Common myeloid progenitor, CD34-positive (primary cell): Measurements from ENCODE around the gene PMIS2.

ENCODE experiments used
- CTCF ChIA-PET: fragments of 350-600 bp; sonication (Branson Sonifier 250); formaldehyde crosslinking; loops from one replicate; lab custom pipeline; 2021; ENCODE audit warnings: antibody characterized with exemption; lab: Charles Lee
- POLR2A ChIA-PET: fragments of 350-600 bp; sonication (Branson Sonifier 250); formaldehyde crosslinking; loops from one replicate; lab custom pipeline; 2021; ENCODE audit warnings: antibody characterized with exemption; lab: Charles Lee
- DNase-seq, 3 donors: peaks; one replicate each; pipeline versions ENCODE4 v3.0.0 to v3.0.0-alpha.2; 2013
- H3K27ac ChIP-seq, 2 experiments: 1 replicate in 1 of 2; 2 replicates in 1 of 2; pipeline ENCODE4 v1.7.0; 2013; ENCODE audit warnings: inconsistent platforms in 2 of 2, low read length in 2 of 2, mild to moderate bottlenecking in 2 of 2, low read depth in 1 of 2, moderate library complexity in 1 of 2; ENCODE audit not compliant: severe bottlenecking in 2 of 2, insufficient read depth in 1 of 2, poor library complexity in 1 of 2
- H3K27me3 ChIP-seq, 5 experiments: replicated peaks in 2 of 5; 1 replicate in 3 of 5; 2 replicates in 2 of 5; pipeline versions ENCODE4 v1.6.1 to v1.7.0; 2013; ENCODE audit warnings: low read length in 4 of 5, mild to moderate bottlenecking in 2 of 5, moderate library complexity in 2 of 5, inconsistent platforms in 1 of 5; ENCODE audit not compliant: insufficient read depth in 5 of 5, control insufficient read depth in 4 of 5
- H3K36me3 ChIP-seq, 4 experiments: 1 replicate in 2 of 4; 2 replicates in 2 of 4; pipeline versions ENCODE4 v1.6.1 to v1.7.0; 2013; ENCODE audit warnings: low read length in 3 of 4, control low read depth in 1 of 4, mild to moderate bottlenecking in 1 of 4; ENCODE audit not compliant: control insufficient read depth in 4 of 4, insufficient read depth in 4 of 4
- H3K4me1 ChIP-seq, 4 experiments: 1 replicate in 3 of 4; 2 replicates in 1 of 4; pipeline versions ENCODE4 v1.6.1 to v1.7.1; 2013; ENCODE audit warnings: low read length in 3 of 4, mild to moderate bottlenecking in 3 of 4, control low read depth in 1 of 4, inconsistent platforms in 1 of 4, moderate library complexity in 1 of 4; ENCODE audit not compliant: control insufficient read depth in 4 of 4, insufficient read depth in 4 of 4; ENCODE audit errors: control extremely low read depth in 1 of 4
- H3K4me3 ChIP-seq, 7 experiments: 1 replicate in 4 of 7; 2 replicates in 3 of 7; pipeline versions ENCODE4 v1.5.1 to v1.7.0; 2013; ENCODE audit warnings: mild to moderate bottlenecking in 7 of 7, low read length in 6 of 7, moderate library complexity in 6 of 7, inconsistent platforms in 2 of 7, low read depth in 2 of 7, control low read depth in 1 of 7; ENCODE audit not compliant: insufficient read depth in 4 of 7, control insufficient read depth in 1 of 7; ENCODE audit errors: extremely low read depth in 1 of 7
- H3K9me3 ChIP-seq, 5 experiments: 1 replicate in 4 of 5; 2 replicates in 1 of 5; pipeline versions ENCODE4 v1.6.1 to v1.7.1; 2013; ENCODE audit warnings: low read length in 4 of 5, mild to moderate bottlenecking in 2 of 5, inconsistent platforms in 1 of 5, low read depth in 1 of 5, moderate library complexity in 1 of 5; ENCODE audit not compliant: control insufficient read depth in 4 of 5, insufficient read depth in 2 of 5; ENCODE audit errors: control extremely low read depth in 1 of 5
- WGBS: methylation state at CpG from one replicate; pipeline ENCODE4 v1.1.5; 2013; ENCODE audit not compliant: insufficient coverage; 5-methylcytosine and 5-hydroxymethylcytosine counted together

PMIS2 gene

GRCh38 chr19:35613574-35613973 is 27.6 kb downstream of the PMIS2 start:
- peaks cover 0 to 2% (median 0%) of the 10 kb centered on the region in 5 experiments for H3K9me3 ChIP-seq
- POLR2A ChIA-PET = no interaction called here
- H3K4me3 ChIP-seq = peak overlapping the region in 4 of 7 experiments; percentile 86 to 97 (median 93)
- H3K27me3 ChIP-seq = no peaks in the 10 kb centered on the region
- DNase-seq = no peak
- peaks cover 2 to 25% (median 17%) of the 10 kb centered on the region in 4 experiments for H3K4me1 ChIP-seq
- H3K27ac ChIP-seq = peak overlapping the region in 1 of 2 experiments; percentile 83
- WGBS = no CpG with 5 or more reads among the region's 1 CpG
- CTCF ChIA-PET = interaction anchor here (1.3 kb wide), 1 partner anchor 65 kb away, joined by 5 read pairs; no protein-coding TSS in a partner anchor
- H3K36me3 ChIP-seq = peaks cover 0 to 30% (median 27%) of the 10 kb centered on the region in 4 experiments

- WGBS = 96% methylated on average over 17 of the region's 17 CpGs
- CTCF ChIA-PET = interaction anchor here (1.2 to 1.3 kb wide), 2 partner anchors 9 to 105 kb away, joined by 3 to 4 read pairs; no protein-coding TSS in a partner anchor
- H3K4me3 ChIP-seq = no peak overlapping the region
- no peak for DNase-seq
- no peak overlapping the region for H3K27ac ChIP-seq
- H3K9me3 ChIP-seq = no peaks in the 10 kb centered on the region
- peaks cover 2 to 18% (median 10%) of the 10 kb centered on the region in 4 experiments for H3K4me1 ChIP-seq
- POLR2A ChIA-PET = no interaction called here
- H3K27me3 ChIP-seq = no peaks in the 10 kb centered on the region
- peaks cover 0 to 36% (median 29%) of the 10 kb centered on the region in 4 experiments for H3K36me3 ChIP-seq
Measured at GRCh38 chr19:35615036-35615435, 29.1 kb downstream of the PMIS2 start.

- no peaks in the 10 kb centered on the region for H3K9me3 ChIP-seq
- 95% methylated on average over 7 of the region's 7 CpGs for WGBS
- H3K4me3 ChIP-seq = no peak overlapping the region
- POLR2A ChIA-PET = no interaction called here
- no peaks in the 10 kb centered on the region for H3K27me3 ChIP-seq
- H3K4me1 ChIP-seq = no peaks in the 10 kb centered on the region
- CTCF ChIA-PET = no interaction called here
- no peak overlapping the region for H3K27ac ChIP-seq
- H3K36me3 ChIP-seq = peaks cover 0 to 59% (median 41%) of the 10 kb centered on the region in 4 experiments
- DNase-seq = no peak
Measured at GRCh38 chr19:35618857-35619256, 32.9 kb downstream of the PMIS2 start.

GRCh38 chr19:35619290-35619923 is 33.4 kb downstream of the PMIS2 start:
- no peak overlapping the region for H3K27ac ChIP-seq
- WGBS = 97% methylated on average over 8 of the region's 12 CpGs
- H3K4me1 ChIP-seq = no peaks in the 10 kb centered on the region
- DNase-seq = no peak
- no peak overlapping the region for H3K4me3 ChIP-seq
- H3K9me3 ChIP-seq = no peaks in the 10 kb centered on the region
- POLR2A ChIA-PET = no interaction called here
- peaks cover 0 to 59% (median 41%) of the 10 kb centered on the region in 4 experiments for H3K36me3 ChIP-seq
- CTCF ChIA-PET = no interaction called here
- no peaks in the 10 kb centered on the region for H3K27me3 ChIP-seq

- 100% methylated on average over 17 of the region's 17 CpGs for WGBS
- Histone ChIP-seq H3K27ac (no peak overlapping the region), H3K27me3 (no peaks in the 10 kb centered on the region), H3K9me3 (no peaks in the 10 kb centered on the region), H3K4me3 (no peak overlapping the region), H3K36me3 (peaks cover 0 to 55% (median 37%) of the 10 kb centered on the region in 4 experiments), H3K4me1 (no peaks in the 10 kb centered on the region)
- POLR2A ChIA-PET = no interaction called here
- DNase-seq = no peak
- CTCF ChIA-PET = interaction anchor here (1.0 to 1.1 kb wide), 2 partner anchors 24 to 28 kb away, joined by 3 to 5 read pairs; no protein-coding TSS in a partner anchor
Measured at GRCh38 chr19:35620001-35620400, 34.0 kb downstream of the PMIS2 start.

- Histone ChIP-seq H3K27me3 (no peaks in the 10 kb centered on the region), H3K36me3 (peaks cover 0 to 46% (median 27%) of the 10 kb centered on the region in 4 experiments), H3K9me3 (no peaks in the 10 kb centered on the region), H3K27ac (no peak overlapping the region), H3K4me1 (no peaks in the 10 kb centered on the region), H3K4me3 (no peak overlapping the region)
- ChIA-PET POLR2A (no interaction called here), CTCF (interaction anchor here (1.4 kb wide), 1 partner anchor 10 kb away, joined by 4 read pairs; no protein-coding TSS in a partner anchor)
- WGBS = 98% methylated on average over 8 of the region's 9 CpGs
- DNase-seq = no peak
Measured at GRCh38 chr19:35621708-35622107, 35.7 kb downstream of the PMIS2 start.

- H3K4me3 ChIP-seq = no peak overlapping the region
- no peak overlapping the region for H3K27ac ChIP-seq
- no peak for DNase-seq
- ChIA-PET POLR2A (no interaction called here), CTCF (interaction anchor here (1.4 kb wide), 1 partner anchor 9 kb away, joined by 4 read pairs; no protein-coding TSS in a partner anchor)
- 93% methylated on average over 9 of the region's 13 CpGs for WGBS
- H3K9me3 ChIP-seq = no peaks in the 10 kb centered on the region
- peaks cover 0 to under 1% (median 0%) of the 10 kb centered on the region in 4 experiments for H3K4me1 ChIP-seq
- peaks cover 0 to 36% (median 18%) of the 10 kb centered on the region in 4 experiments for H3K36me3 ChIP-seq
- H3K27me3 ChIP-seq = no peaks in the 10 kb centered on the region
Measured at GRCh38 chr19:35622750-35623149, 36.8 kb downstream of the PMIS2 start.
